NOMO-1 treated with dmso at 0.1 percent for 144 hours (cell line): ENCODE measurements around the gene OPA1.
A peak's percentile ranks its signal among the peaks of the same experiment; 100 is the strongest.

Experiments
- DNase-seq: peaks from one replicate; lab custom pipeline; 2025; ENCODE audit not compliant: unreplicated experiment; lab: John Stamatoyannopoulos, UW

The OPA1 gene

GRCh38 chr3:193640728-193641439, 47.9 kb downstream of the OPA1 start:
- no peak for DNase-seq

DNA sequence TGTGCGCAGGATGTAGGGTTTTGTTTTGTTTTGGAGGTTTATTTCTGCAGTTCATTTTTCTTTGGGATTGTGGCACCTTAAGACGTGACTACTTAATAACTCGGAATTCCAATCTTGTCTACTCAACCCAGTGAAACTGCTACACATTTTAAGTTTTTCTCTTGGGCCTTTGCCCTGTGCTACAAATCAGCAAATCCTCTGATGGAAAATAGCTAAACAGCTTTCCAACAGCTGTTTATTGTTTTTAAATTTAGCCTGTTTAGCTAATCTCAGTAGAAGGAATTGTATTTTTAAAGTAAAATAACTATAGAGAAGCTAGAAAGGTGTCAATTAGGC, 48.4 kb downstream of the OPA1 start:
- no peak for DNase-seq

GRCh38 chr3:193645806-193646205, 52.8 kb downstream of the OPA1 start:
- DNase-seq, result no peak

DNA sequence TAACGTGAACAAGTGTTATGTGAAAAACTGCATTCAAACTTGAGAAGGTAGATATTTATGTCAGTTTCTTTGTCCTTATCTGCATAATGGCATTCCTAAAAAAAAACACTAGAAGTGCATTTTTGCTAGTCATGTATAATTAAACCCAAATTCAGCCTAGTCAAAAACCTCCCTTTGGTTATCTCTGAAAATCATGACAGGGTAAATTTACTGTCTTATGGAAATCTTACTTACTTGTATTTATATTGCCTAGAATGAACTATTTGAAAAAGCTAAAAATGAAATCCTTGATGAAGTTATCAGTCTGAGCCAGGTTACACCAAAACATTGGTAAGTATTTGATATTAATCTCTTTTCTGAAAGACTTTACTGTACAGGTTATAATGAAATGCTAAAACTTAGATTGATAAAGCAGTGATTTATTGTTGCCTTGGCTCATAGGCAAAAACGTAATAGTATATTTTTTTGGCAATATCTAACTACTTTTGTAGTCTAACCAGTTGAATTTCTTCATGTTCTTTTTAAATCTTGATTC, 55.6 kb downstream of the OPA1 start:
- DNase-seq, result no peak

DNA sequence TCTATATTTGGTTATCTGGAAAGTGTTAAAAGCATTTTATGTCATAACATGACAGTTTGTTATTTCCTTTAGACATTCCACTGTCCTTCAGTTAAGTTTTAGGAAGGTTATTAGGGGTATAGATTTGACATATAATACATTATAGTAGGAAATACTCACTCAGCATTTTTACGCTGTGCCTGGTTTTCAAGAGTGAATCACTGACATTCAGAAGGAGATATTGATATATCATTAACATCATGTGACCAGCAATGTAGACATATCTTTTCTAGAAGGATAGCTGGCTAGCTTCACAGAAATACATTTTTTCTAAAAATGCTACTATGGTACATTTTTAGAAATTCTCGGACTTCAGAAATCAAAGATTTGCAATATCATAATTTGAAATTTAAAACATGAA, 57.6 kb downstream of the OPA1 start:
- DNase-seq, result no peak

GRCh38 chr3:193655831-193656433, 62.9 kb downstream of the OPA1 start:
- DNase-seq, result no peak

- DNase-seq, result no peak
Observed at GRCh38 chr3:193656445-193656844, 63.4 kb downstream of the OPA1 start.

- no peak for DNase-seq
Observed at GRCh38 chr3:193656878-193657282, 63.9 kb downstream of the OPA1 start.

GRCh38 chr3:193660171-193660570, 67.2 kb downstream of the OPA1 start:
- no peak for DNase-seq

- no peak for DNase-seq
Observed at GRCh38 chr3:193660698-193661411, 67.8 kb downstream of the OPA1 start.

GRCh38 chr3:193662757-193663322, 69.8 kb downstream of the OPA1 start:
- no peak for DNase-seq

DNA sequence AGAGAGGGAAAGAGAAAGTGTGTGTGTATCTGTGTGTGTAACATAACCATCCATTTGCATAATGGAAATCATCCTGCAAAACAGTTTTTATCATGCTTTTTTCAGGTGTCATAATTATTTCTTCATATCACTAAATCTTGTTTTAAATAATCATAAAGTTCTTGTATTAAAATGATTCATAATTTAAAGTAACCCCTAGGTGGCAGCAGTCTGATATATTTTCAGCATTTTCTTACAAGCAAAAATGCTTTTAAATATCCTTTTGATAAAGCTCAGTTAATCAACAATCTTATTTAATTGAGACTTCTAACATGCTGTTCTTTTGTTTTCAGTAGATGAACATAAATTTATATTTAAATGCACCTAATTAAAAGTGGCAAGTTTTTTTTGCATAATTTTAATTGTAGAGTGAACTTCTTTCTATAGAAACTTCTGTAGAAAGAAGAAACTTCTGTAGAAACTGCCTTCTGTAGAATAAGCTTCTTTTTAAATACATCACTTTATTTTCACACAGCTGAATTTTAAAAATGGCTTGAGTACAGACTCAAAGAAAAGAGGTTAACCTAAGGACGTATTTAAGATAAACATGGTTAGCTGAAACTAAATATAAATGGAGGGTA, 72.5 kb downstream of the OPA1 start:
- peak; percentile 17 for DNase-seq

DNA sequence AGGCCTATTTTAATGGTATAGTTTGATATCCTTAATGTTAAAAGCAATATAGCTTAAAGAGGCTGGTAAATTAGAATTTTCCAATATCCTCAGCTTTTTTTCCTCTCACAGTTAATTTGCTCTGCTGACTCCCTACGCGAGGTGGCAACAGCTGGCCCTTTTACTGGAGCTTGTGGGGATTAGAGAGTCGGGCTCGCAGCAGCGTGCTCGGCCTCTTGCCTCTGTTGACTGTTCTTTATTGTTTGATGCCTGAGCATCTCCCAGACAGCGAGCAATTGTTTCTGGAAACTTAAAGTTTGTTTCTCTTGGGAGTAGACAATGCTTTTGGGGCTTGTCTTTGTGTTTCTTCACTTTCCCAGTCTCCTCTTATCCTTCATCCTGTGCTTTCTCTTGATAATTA, 80.8 kb downstream of the OPA1 start:
- no peak for DNase-seq

DNA sequence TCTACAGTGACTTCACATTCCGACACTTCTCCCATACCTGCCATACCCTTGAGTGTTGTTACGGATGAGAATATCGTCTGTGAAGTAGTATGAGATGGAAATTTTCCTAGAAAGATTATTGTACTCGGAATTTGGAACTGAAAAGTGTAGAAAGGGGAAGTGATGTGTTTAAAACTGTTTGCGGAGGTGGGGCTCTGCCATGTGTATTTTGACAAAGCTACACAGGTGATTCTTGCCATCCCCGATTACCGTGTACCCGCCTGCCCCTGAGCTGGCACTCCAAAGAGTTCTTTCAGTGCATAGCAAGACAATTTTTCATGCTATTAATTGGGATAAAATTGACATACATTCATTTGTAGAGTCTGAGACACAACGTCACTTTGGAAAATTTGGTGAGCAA, 81.7 kb downstream of the OPA1 start:
- DNase-seq, result no peak

DNA sequence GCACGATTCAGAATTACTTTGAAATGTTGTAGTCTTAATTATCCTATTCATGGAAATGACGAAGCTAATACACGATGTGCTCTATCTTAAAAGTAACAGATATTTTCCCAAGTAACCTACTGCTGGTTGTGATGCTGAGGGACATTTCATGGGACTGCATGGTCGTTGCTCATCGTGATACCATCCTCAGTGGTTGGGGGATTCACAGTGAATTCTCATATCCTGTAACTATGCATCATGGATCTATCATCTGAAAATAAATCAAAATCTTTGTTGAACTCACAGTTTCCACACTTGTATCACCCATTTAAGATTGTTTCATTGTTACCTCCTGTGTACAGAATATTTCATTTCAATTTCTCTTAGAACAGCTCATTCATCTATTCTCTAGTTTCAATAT, 84.7 kb downstream of the OPA1 start:
- DNase-seq, result no peak

- DNase-seq, result no peak
Observed at GRCh38 chr3:193680220-193680619, 87.2 kb downstream of the OPA1 start.

DNA sequence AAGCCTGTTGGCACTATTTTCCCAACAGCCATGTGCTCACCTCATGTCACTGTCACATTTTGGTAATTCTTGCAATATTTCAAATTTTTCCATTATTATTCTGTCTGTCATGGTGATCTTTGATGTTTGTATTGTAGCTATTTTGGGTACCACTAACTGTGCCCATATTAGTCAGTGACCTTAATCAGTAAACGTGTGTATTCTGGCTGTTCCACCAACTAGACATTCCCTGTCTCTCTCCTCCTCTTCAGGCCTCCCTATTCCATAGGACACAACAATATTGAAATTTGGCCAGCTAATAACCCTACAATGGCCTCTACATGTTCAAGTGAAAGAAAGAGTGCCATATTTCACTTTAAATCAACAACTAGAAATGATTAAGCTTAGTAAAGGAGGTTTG, 88.6 kb downstream of the OPA1 start:
- DNase-seq, result no peak

DNA sequence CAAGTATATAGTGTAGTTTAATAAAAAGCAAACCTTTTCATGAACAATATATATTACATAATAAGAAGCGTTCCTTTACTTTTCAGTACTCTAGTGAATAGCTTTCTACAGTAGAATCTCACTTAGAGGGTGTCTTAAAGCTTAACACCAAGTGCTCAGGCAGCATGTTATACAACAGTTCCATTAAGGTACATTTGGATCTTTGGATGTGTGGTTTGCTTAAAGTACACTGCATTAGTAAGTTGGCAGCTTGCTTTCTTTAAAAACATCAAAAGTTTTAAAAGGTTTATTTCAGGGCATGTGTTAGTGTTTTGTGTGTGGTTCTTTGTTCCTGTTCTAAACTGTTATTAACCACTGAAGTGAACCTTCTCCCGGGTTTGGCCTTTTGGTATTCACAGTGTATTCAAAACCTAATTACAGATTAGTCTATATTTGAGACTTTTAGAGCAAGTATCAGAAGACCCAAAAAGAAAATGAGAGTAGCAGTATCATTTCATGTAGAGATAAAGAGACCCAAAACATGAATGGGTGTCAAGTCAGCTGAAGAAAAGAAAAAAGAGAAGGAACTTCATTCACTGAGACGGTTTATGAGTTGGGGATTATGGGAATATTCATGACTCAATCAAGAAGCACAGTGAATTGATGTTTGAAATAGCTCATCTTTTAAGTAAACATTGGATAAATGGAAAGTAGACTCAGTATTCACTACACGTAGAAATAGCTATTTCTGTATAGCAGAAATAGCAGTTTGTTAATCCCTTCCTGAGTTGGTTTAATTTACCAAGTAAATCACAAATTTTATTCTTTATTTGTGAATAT, 93.9 kb downstream of the OPA1 start:
- no peak for DNase-seq

DNA sequence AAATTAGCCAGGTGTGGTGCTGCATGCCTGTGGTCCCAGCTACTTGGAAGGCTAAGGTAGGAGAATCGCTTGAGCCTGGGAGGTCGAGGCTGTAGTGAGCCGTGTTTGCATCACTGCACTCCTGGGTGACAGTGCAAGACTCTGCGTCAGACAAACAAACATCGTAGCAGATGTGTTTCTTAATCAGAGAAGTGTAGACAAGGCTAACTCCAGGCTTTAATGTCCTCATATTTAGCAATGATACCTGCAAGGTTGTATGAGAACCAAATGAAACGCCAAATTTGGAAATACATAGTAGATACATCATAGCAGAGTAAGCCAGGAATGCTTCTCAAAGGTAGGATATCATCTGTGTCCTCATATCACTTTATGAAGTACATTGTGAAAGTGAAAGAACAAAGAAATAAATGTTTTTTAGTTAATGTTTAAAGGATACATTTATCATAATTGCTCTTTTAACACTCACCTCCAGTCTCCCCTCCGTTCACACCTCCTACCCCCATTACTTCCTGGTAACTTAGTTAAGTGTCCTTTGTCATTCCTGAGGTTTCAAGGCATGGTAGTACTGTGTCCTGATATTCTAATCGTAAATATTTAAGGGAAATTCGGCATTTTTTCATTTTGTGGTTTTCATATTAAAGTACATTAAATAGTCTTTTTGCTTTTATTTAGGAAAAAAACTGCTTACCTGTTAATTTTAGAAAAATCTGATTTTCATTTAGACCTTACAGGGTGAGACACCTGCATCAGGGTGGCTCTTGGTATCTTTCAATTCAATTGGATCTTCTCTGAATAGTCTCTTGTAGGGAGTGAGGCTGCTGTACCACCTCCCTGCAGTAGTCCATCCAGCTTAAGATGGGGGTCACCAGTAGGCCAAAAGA, 96.1 kb downstream of the OPA1 start:
- DNase-seq, result no peak

- DNase-seq, result peak; percentile 22
Observed at GRCh38 chr3:193693774-193694173, 100.8 kb downstream of the OPA1 start.
